PC-9 (cell line): Measurements from ENCODE around the gene NCBP1. TPM values are rescaled to one million over a fixed set of nuclear protein-coding genes. Genes with fewer than 3 reads are reported as not detected.
A peak's percentile ranks its signal among the peaks of the same experiment; 100 is the strongest.

Source experiments
- BruUV-seq: library from RNA; stranded (reverse); fragments of 400-500 nt; replicated peaks from 2 replicates; lab custom pipeline; 2021; lab: Mats Ljungman, UMichigan
- CTCF ChIA-PET: fragments of 300-600 bp; sonication (Branson Sonifier 250); formaldehyde crosslinking; loops from one replicate; lab custom pipeline; 2022; ENCODE audit warnings: antibody characterized with exemption; lab: Charles Lee
- POLR2A ChIA-PET: fragments of 300-600 bp; sonication (Branson Sonifier 250); formaldehyde crosslinking; loops from one replicate; lab custom pipeline; 2022; ENCODE audit warnings: antibody characterized with exemption; ENCODE audit not compliant: unreplicated experiment; lab: Charles Lee
- DNase-seq, 2 experiments: peaks; one replicate each; pipeline versions ENCODE4 v3.0.0 to v3.0.0-alpha.2; 2015 to 2022; ENCODE audit warnings: mixed read lengths in 1 of 2
- H2AFZ ChIP-seq: fragments of 200-600 bp; sonication (generic); 2 replicates; pipeline ENCODE4 v1.8.1; 2017; ENCODE audit warnings: antibody characterized with exemption
- H3F3A ChIP-seq: fragments of 200-600 bp; sonication (generic); 2 replicates; pipeline ENCODE4 v1.8.1; 2017; ENCODE audit warnings: antibody characterized with exemption, mild to moderate bottlenecking, low read depth; ENCODE audit not compliant: insufficient read depth
- H3K27ac ChIP-seq: fragments of 200-600 bp; sonication (generic); 2 replicates; pipeline ENCODE4 v1.6.1; 2016; ENCODE audit warnings: mixed run types
- H3K27me3 ChIP-seq: fragments of 200-600 bp; sonication (generic); 2 replicates; pipeline ENCODE4 v1.6.1; 2016; ENCODE audit warnings: low read depth, mixed run types; ENCODE audit not compliant: insufficient read depth
- H3K36me3 ChIP-seq: fragments of 200-600 bp; sonication (generic); 2 replicates; pipeline ENCODE4 v1.6.1; 2016; ENCODE audit warnings: low read depth, mixed run types
- H3K4me1 ChIP-seq: fragments of 200-600 bp; sonication (generic); replicated peaks from 2 replicates; pipeline ENCODE4 v1.6.1; 2016; ENCODE audit warnings: mixed run types; ENCODE audit not compliant: insufficient read depth
- H3K4me2 ChIP-seq: fragments of 200-600 bp; sonication (generic); 2 replicates; pipeline ENCODE4 v1.6.1; 2017; ENCODE audit warnings: mixed run types
- H3K4me3 ChIP-seq: fragments of 200-600 bp; sonication (generic); 2 replicates; pipeline ENCODE4 v1.6.1; 2016; ENCODE audit warnings: mixed run types
- H3K79me2 ChIP-seq: fragments of 200-600 bp; sonication (generic); 2 replicates; pipeline ENCODE4 v1.6.1; 2017; ENCODE audit warnings: low read depth, mixed run types
- H3K9me2 ChIP-seq: fragments of 200-600 bp; sonication (generic); 2 replicates; pipeline ENCODE4 v1.8.1; 2017; ENCODE audit warnings: mild to moderate bottlenecking; ENCODE audit not compliant: insufficient read depth
- H3K9me3 ChIP-seq: fragments of 200-600 bp; sonication (generic); 2 replicates; pipeline ENCODE4 v1.8.1; 2016; ENCODE audit warnings: low read depth; ENCODE audit not compliant: insufficient read depth
- H4K20me1 ChIP-seq: fragments of 200-600 bp; sonication (generic); 2 replicates; pipeline ENCODE4 v1.8.1; 2017; ENCODE audit not compliant: insufficient read depth
- EZH2 ChIP-seq: fragments of 200-600 bp; sonication (generic); IDR thresholded peaks from 2 replicates; pipeline ENCODE4 v1.8.0; 2017; ENCODE audit warnings: antibody characterized with exemption, low read depth
- intact Hi-C: fragments of 100-400 bp; cut with micrococcal nuclease; formaldehyde crosslinking; loops from one replicate; pipeline ENCODE4 v1.10.0; 2022; ENCODE audit not compliant: unreplicated experiment
- total RNA-seq: library from RNA; stranded (reverse); gene quantifications from 2 replicates; pipeline ENCODE4 v1.2.3, GENCODE V29; 2021
- TF ChIP-seq, protein P1 (sequence below): fragments of 200-600 bp; sonication (generic); conservative IDR thresholded peaks from 2 replicates; pipeline ENCODE4 v1.6.1; 2017; ENCODE audit warnings: mixed run types, antibody characterized with exemption, mild to moderate bottlenecking, moderate library complexity

The NCBP1 gene
- total RNA-seq, 1 experiment from 2014 or later: 40.2 TPM

DNA sequence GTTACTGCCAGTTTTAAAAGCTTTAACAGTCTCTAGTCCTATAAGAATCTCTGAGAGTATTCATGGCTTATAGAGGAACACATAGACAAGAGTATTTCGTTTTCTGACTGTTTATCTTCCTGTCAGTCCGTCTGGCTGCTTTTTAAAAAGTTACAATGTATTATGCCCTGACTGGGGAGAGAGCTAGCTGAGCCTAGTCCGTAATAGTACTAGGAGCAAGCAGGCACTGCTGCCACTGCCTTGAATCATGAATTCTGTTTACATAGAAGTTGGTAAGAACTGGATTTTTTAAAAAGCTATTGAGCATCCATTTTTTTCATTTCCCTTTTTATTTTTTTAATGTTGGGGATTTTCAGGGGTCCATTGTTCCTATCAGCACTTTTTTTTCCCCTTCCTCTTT is 37.0 kb downstream of the NCBP1 start:
- intact Hi-C loops: loop anchor here (10.0 kb wide), 1 partner anchor 344 kb away; no protein-coding TSS in a partner anchor
- Histone ChIP-seq H3K27ac (0 out of 2 replicates have a peak overlapping the region, but pooled peaks have one; percentile 9), H3K36me3 (peaks cover 63% of the 10 kb centered on the region), H3F3A (peaks cover 17% of the 10 kb centered on the region; the same call in 1 of the 2 replicates), H3K4me2 (no peak overlapping the region), H3K9me2 (no peaks in the 10 kb centered on the region), H3K27me3 (no peaks in the 10 kb centered on the region), H3K9me3 (no peaks in the 10 kb centered on the region), H4K20me1 (no peaks in the 10 kb centered on the region), H3K4me1 (no peaks in the 10 kb centered on the region), H2AFZ (no peak overlapping the region), H3K79me2 (no peaks in the 10 kb centered on the region), H3K4me3 (no peak overlapping the region)
- TF ChIP-seq, protein P1, sequence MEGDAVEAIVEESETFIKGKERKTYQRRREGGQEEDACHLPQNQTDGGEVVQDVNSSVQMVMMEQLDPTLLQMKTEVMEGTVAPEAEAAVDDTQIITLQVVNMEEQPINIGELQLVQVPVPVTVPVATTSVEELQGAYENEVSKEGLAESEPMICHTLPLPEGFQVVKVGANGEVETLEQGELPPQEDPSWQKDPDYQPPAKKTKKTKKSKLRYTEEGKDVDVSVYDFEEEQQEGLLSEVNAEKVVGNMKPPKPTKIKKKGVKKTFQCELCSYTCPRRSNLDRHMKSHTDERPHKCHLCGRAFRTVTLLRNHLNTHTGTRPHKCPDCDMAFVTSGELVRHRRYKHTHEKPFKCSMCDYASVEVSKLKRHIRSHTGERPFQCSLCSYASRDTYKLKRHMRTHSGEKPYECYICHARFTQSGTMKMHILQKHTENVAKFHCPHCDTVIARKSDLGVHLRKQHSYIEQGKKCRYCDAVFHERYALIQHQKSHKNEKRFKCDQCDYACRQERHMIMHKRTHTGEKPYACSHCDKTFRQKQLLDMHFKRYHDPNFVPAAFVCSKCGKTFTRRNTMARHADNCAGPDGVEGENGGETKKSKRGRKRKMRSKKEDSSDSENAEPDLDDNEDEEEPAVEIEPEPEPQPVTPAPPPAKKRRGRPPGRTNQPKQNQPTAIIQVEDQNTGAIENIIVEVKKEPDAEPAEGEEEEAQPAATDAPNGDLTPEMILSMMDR: no peak
- TF ChIP-seq EZH2: no peak
- no TSS peak for BruUV-seq
- POLR2A ChIA-PET: no interaction called here
- CTCF ChIA-PET: no interaction called here
- DNase-seq: no peak

DNA sequence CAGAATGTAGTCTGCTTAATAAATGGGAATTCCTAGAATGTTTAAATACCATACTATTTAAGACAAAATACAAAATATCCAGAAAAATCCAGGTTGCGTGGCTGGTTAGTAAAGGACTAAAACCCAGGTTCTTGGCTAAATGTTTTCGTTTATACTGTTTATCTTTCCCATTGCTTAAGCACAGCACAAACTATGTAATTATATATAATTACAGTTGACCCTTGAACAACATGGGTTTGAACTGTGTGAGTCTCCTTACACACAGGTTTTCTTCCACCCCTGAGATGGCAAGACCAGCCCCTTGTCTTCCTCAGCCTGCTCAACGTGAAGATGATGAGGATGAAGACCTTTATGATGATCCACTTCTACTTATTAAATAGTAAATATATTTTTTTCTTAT is 38.8 kb downstream of the NCBP1 start:
- H3F3A ChIP-seq: peaks cover 13% of the 10 kb centered on the region; the same call in 1 of the 2 replicates
- BruUV-seq: no TSS peak
- peaks cover 50% of the 10 kb centered on the region for H3K36me3 ChIP-seq
- H3K27me3 ChIP-seq: no peaks in the 10 kb centered on the region
- POLR2A ChIA-PET: interaction anchor here (0.7 kb wide), 1 partner anchor 408 kb away, joined by 4 read pairs; no protein-coding TSS in a partner anchor
- H4K20me1 ChIP-seq: peaks cover 7% of the 10 kb centered on the region; the same call in 1 of the 2 replicates
- TF ChIP-seq EZH2: no peak
- TF ChIP-seq, protein P1: no peak
- H2AFZ ChIP-seq: no peak overlapping the region
- CTCF ChIA-PET: no interaction called here
- no peak overlapping the region for H3K4me3 ChIP-seq
- no peaks in the 10 kb centered on the region for H3K79me2 ChIP-seq
- H3K9me2 ChIP-seq: no peaks in the 10 kb centered on the region
- no peaks in the 10 kb centered on the region for H3K4me1 ChIP-seq
- intact Hi-C loops: loop anchor here (10.0 kb wide), 1 partner anchor 342 kb away; no protein-coding TSS in a partner anchor
- H3K27ac ChIP-seq: no peak overlapping the region
- H3K9me3 ChIP-seq: no peaks in the 10 kb centered on the region
- DNase-seq: no peak
- no peak overlapping the region for H3K4me2 ChIP-seq

DNA sequence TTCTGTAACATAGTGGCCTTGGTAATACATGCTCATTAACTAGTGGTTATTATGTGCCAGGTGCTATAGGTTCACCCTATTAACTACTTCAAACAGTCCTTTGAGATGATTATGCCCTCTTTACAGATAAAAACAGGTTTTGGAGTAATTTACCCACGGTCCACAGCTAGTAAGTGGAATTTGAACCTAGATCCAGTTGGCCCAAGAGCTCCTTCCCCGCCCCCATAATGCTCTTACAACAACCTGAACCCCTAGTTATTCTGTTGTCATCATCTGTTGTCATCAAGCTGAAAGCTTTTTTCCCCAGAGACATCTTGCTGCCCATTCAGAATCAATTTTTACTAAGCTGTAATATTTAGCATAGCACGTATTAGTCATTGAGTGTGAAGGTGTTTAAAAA is 40.3 kb downstream of the NCBP1 start:
- ChIA-PET POLR2A (no interaction called here), CTCF (no interaction called here)
- H2AFZ ChIP-seq: no peak overlapping the region
- H3K4me3 ChIP-seq: no peak overlapping the region
- no peak overlapping the region for H3K27ac ChIP-seq
- H4K20me1 ChIP-seq: peaks cover 7% of the 10 kb centered on the region; the same call in 1 of the 2 replicates
- H3K4me2 ChIP-seq: no peak overlapping the region
- peaks cover 52% of the 10 kb centered on the region for H3K36me3 ChIP-seq
- no peaks in the 10 kb centered on the region for H3K9me3 ChIP-seq
- peaks cover 13% of the 10 kb centered on the region; the same call in 1 of the 2 replicates for H3F3A ChIP-seq
- TF ChIP-seq, protein P1: no peak
- TF ChIP-seq EZH2: no peak
- intact Hi-C loops: loop anchor here (10.0 kb wide), 1 partner anchor 341 kb away; no protein-coding TSS in a partner anchor
- no peaks in the 10 kb centered on the region for H3K9me2 ChIP-seq
- no peaks in the 10 kb centered on the region for H3K4me1 ChIP-seq
- BruUV-seq: no TSS peak
- DNase-seq: no peak
- H3K27me3 ChIP-seq: no peaks in the 10 kb centered on the region
- H3K79me2 ChIP-seq: no peaks in the 10 kb centered on the region; the same call in 1 of the 2 replicates
